ENCODE data around the gene CFL1.
A peak's percentile ranks its signal among the peaks of the same experiment; 100 is the strongest.
"Not testable (repeated sequence)": the region's sequence is repeated elsewhere in the genome, so short reads cannot be mapped to it uniquely, and the experiment has no call there.

The CFL1 gene

GRCh38 chr11:65842144-65842543 is 15.8 kb downstream of the CFL1 start:
- DNase-seq (ENCODE audit: low read depth, low spot score), result no peak

DNA sequence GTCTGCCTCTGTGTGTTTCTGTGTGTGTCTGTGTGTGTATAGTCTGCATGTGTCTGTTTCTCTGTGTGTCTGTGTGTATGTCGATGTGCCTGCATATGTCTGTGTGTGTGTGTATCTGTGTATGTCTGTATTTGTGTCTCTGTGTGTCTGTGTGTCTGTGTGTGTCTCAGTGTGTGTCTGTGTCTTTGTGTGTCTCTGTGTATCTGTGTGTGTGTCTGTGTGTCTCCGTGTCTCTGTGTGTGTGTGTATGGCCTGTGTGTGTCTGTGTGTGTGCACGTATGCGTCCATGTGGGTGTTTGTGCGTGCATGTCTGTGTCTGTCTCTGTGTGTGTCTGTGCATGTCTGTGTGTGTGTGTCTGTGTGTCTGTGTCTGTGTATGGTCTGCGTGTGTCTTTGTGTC is 23.8 kb downstream of the CFL1 start:
- no peak for DNase-seq (ENCODE audit: low read depth, low spot score)

DNA sequence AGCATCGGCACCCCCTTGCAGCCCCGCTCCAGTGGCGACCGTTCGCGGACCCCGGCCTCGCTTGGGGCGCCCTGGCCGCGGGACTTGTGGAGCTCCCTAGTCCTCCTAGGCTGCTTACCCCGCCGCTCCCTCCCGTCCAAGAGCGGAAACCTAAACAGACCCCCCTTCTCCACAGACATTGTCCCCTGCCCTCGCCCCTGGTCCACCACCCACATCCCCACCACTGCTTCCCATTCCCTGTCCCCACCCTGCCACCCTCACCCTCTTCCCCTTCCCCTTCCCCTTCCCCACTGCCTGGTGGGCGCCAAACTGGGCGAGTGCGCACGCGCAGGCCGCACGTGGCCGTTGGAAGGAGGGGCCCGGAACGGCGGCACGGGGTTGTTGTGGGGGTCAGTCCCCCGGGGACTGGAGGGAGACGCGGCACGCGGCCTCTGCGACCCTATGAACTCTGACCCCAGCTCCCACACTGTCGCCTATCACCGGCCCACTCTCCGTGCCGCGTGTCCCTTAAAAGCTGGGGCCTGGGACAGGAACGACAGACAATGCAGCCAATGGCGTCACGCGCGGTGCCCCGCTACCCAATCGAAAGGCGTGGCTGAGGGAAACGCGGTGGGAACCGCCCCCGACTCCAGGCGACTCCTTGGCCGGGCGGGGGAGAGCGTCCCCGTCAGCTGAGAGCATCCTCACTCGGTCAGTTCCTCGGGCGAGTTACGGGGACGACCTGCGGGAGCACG is 24.5 kb downstream of the CFL1 start, which contains the start of gene SNX32:
TSS of gene SNX32 (plus strand) at position 667 of the 734 bp plus-strand sequence. CDS start 103 bp downstream, outside the sequence.
- DNase-seq (ENCODE audit: low read depth, low spot score), result peak; percentile 76

GRCh38 chr11:65832231-65832630 is 25.7 kb downstream of the CFL1 start:
- not testable (repeated sequence) for DNase-seq (ENCODE audit: low read depth, low spot score)

GRCh38 chr11:65829459-65829858 is 28.5 kb downstream of the CFL1 start:
- no peak for DNase-seq (ENCODE audit: low read depth, low spot score)

- no peak for DNase-seq (ENCODE audit: low read depth, low spot score)
Observed at GRCh38 chr11:65826984-65827735, 30.8 kb downstream of the CFL1 start.

GRCh38 chr11:65822776-65823528 is 35.0 kb downstream of the CFL1 start:
- DNase-seq (ENCODE audit: low read depth, low spot score), result no peak

GRCh38 chr11:65821107-65821506 is 36.9 kb downstream of the CFL1 start:
- no peak for DNase-seq (ENCODE audit: low read depth, low spot score)

DNA sequence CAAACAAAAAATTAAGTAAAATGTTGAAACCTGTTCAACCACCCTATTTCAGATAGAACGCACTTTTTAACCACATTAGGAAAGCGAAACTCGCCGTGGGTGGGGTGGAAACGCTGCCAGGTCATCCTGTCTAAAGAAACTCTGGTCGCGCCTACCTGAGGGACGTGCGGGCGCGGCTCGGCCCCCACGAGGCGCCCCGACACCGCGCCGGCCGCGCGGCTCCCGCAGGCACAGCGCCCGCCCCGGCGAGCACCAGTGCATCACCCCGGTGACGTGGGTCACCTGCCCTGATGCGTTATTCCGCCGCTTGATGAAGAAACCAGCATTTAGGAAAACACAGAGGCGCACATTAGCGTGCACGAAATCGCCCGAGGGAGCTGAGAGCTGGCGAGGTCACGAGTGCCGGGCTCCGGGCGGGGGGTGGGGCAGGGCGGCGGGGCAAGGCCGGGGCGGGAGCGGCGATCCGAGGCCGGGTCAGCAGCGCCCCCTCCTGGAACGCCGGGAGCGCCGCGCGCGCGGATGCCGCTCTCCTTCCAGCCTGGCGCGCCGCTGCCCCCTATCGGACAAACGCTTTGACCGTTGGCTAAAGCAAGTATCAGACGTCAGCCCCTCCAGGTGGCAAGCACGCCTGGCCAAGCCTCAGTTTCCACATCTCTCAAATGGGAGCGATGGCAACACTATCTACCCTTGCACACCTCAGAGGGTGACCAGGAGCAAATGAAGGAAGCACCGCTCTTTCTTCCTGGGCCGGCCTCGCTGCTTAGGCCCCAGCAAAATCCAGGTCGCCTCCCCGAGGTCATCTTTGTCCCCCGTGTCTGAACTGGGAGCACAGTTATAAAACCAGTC is 39.9 kb downstream of the CFL1 start:
- DNase-seq (ENCODE audit: low read depth, low spot score), result no peak

DNA sequence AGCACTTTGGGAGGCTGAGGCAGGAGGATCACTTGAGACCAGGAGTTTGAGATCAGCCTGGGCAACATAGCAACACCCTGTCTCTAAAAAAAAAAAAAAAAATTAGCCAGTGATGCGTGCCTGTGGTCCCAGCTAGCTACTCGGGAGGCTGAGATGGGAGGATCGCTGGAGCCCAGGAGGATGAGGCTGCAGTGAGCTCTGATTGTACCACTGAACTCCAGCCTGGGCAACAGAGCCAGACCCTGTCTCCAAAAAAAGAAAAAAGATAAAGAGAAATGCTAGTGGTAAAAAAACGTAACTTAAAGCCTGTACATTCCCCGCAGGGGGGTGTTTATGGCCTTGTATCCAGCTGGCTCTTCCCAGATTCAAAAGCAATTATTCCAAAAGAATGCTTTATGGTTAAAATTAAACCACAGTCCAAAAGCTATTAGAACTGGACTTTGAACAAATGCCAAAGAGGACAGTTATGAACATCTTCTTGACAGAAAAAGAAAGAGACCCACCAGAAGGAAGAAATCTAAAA is 40.6 kb downstream of the CFL1 start:
- DNase-seq (ENCODE audit: low read depth, low spot score), result no peak

DNA sequence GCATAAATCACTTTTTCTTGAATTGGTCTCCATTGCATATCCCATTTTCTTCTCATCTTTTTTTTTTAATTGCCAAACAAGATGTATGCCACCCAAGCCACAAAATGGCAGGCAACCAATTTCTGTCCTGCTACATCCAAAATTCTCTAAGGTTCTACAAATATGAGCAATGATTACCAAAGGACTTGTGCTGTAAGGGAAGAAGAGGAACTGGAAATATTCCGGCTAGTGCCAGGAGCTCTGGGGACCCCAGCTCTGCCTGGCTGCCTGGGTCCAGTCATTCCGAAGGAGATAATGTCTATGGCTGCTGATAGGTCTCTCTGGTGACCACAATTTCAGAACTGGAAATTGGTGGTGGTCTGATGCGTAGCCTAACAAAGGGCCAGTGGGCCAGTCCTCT is 41.3 kb downstream of the CFL1 start:
- no peak for DNase-seq (ENCODE audit: low read depth, low spot score)

DNA sequence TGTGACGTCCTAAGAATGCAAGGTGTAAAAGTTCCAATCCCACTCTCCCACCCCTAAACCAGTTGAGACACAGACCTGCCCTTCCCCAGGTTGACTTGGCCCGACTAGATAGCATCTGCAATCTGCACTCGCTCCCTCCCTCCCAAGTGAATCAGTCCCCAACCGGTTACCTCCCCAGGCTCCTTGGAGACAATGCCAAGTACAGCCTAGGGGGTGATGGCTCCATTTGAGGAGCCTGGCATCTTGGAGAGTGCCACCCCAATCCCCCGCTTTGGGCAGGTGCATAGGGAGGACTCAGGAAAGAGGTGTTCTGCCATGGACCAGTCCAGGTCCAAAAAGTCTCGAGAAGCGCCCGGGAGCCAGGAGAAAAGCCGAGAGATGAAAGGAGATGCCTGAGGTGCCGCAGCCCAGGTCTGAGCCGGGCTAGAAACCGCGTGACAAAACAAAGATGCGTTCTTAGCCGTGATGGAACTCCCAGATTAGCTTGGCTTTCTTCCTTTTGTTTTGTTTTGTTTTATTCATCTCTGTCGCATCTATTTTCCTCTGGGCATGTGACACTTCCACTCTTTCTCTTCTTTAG is 42.9 kb downstream of the CFL1 start:
- DNase-seq (ENCODE audit: low read depth, low spot score), result no peak

GRCh38 chr11:65814131-65814985 is 43.6 kb downstream of the CFL1 start:
- no peak for DNase-seq (ENCODE audit: low read depth, low spot score)

GRCh38 chr11:65811764-65812475 is 46.1 kb downstream of the CFL1 start:
- no peak for DNase-seq (ENCODE audit: low read depth, low spot score)

DNA sequence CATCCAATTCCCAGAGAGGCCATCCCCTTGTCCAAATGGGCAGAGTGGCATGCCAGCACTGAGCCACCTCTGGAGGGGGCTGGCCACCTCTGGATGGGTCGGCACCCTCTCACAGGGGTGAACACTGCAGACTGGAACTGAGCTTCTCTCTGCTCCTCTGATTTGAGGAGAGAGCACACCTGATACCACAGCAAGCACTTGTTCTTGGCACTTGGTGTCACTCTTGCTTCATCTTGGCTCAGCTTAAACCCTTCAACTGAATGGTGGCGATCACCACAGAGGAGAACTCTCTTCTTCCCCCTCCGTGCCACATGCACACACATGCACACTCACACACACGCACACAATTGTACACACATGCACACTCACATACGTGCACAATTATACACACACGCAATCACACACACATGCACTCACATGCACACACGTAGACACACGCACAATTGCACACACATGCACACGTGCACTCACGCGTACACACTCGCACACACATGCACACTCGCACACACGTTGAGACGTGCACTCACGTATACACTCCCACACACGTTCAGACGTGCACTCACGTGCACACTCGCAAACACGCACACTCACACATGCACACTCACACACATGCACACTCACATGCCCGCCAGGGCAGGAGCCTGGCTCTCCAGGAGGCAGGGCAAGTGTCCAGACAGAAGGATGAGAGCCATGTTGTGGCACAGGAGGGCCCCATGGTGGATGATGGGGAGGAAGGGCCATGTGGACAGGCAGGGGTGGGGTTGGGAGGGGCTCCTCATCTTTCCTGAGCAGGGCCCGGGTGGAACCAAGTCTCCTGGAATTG is 47.7 kb downstream of the CFL1 start:
- DNase-seq (ENCODE audit: low read depth, low spot score), result no peak

GRCh38 chr11:65809496-65809895 is 48.5 kb downstream of the CFL1 start:
- no peak for DNase-seq (ENCODE audit: low read depth, low spot score)

GRCh38 chr11:65808744-65809341 is 49.1 kb downstream of the CFL1 start:
- no peak for DNase-seq (ENCODE audit: low read depth, low spot score)

- DNase-seq (ENCODE audit: low read depth, low spot score), result no peak
Observed at GRCh38 chr11:65806979-65807378, 51.0 kb downstream of the CFL1 start.
